Measurements from ENCODE around the gene IGFBP2.
"Not testable (repeated sequence)": the region's sequence is repeated elsewhere in the genome, so short reads cannot be mapped to it uniquely, and the experiment has no call there.

Gene IGFBP2, protein sequence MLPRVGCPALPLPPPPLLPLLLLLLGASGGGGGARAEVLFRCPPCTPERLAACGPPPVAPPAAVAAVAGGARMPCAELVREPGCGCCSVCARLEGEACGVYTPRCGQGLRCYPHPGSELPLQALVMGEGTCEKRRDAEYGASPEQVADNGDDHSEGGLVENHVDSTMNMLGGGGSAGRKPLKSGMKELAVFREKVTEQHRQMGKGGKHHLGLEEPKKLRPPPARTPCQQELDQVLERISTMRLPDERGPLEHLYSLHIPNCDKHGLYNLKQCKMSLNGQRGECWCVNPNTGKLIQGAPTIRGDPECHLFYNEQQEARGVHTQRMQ

DNA sequence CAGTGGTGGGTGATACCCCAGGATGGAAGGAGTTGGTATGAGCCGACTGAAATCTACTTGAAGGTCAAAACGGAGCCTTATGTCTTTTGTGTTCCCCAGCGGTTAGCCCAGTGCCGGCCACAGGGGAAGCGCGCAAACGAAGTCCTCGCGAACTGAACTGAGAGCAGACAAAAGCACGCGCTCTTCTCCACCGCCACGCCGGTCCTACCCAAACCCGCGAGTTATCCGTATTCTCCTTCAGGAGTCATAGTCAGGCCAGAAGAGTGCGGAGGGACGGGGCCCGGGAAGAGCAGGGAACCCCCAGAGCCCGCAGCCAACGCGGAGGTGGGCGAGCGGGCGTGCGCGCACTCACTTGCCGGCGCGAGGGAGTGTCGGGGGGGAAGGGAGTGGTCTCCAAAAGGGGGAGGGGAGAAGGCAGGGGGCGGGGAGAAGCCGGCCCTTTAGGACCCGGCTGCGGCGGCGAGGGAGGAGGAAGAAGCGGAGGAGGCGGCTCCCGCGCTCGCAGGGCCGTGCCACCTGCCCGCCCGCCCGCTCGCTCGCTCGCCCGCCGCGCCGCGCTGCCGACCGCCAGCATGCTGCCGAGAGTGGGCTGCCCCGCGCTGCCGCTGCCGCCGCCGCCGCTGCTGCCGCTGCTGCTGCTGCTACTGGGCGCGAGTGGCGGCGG, at the start of gene IGFBP2:
Gene IGFBP2 (plus strand): TSS at position 469 of the 664 bp plus-strand sequence. CDS start 104 bp downstream, at position 573.
- no peak for DNase-seq

DNA sequence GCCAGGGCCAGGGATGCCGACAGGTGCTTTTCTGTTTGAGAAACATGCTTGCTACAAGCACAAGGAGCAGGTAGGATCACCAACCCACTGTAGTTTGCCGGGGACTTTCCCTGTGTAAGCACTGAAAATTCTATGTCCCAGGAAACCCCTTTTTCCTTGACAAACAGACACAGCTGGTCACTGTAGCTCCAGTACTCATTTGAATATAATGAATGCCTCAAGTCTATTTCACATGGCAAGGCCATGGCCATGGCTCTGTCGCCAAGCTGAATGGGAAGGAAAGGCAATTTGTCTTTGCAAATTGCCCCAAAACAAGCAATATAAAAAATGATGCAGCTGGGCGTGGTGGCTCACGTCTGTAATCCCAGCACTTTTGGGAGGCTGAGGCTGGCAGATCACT, 49.6 kb upstream of the IGFBP2 start:
- DNase-seq, result no peak

DNA sequence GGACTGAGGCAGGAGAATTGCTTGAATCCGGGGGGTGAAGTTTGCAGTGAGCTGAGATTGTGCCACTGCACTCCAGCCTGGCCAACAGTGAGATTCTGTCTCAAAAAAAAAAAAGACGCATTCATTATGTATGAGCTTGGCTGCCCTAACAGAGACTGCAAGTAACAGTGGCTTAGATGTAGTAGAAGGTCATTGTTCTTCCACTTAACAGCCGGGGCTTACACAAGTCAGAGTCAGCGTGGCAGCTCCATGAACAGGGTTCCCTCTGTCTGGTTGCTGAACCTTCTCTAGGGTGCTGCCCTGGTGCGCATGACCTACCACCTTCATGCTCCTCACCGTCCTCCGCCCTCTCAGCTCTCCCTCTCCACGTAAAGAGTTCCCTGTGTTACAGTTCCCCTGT, 49.1 kb upstream of the IGFBP2 start:
- no peak for DNase-seq

DNA sequence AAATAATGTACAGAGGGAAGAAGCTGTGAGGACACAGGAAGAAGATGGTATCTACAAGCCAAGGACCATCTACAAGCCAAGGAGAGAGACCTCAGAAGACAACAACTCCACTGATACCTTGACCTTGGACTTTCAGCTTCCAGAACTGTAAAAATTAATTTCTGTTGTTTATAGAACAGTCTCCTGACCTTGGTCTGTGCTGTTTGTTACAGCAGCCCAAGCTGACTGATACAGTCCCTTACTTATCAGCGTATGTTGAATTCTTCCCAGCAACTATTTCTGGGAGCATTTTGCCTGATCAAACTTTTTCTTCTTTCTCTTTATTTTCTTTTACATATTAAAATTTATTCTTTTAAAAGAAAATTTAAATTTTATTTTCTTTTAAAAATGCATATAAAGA, 47.8 kb upstream of the IGFBP2 start:
- DNase-seq, result no peak

DNA sequence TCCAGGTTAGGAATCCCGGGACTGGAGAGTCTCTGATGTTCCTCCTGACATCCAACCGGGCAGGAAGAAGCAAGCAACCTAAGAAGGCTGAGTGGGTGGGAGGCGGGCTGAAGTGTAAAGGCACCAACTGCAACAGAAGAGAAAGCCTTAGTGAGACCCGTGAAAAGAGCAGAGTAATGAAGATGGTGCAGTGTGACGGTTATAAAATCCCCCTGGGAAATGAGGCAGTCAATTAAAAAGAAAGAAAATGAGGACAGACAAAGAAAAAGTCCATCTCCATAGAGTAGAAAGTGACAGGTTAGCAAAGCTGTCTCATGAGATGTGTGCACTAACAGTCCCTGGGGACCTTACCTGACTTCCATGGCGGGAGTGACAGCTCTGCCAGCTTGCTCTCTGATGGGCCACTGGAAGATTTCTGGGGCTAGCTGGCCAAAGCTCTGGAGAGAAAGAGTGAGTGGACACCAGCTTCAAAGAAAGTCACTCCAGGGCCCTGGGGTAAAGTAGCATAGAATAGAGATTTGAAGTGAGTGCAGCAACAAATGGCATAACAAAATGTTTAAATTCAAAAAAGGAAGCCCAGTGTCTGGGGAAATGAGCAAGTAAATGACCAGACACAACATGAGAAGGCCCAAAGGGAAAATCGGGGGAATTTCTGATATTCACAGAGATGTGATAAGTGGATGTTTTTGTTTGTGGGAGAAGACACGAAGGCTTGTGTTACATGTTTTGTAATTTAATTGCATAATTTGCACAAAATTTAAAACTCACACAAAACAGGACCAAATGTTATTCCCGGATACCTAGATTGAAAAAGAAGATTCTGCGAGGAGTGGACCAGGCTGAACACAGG, 44.1 kb upstream of the IGFBP2 start:
- DNase-seq, result no peak

DNA sequence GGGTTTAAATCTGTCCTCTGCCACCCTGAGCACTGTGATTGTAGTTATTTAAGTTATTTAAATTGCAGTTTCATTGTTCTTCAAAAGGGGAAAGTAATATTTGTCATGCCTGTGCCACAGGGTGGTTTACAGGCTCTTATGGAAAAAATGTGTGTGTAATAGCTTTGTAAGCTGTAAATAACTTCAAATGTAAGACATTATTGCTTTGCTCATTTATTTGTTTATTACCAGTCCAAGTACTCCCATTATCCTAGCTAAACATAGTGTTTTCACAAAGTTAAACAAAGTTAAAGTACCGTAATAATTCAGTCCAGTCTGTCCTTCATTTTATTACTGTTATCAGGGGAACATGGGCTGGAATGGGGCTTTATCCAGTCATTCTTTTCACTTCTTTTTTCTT, 43.4 kb upstream of the IGFBP2 start:
- no peak for DNase-seq

DNA sequence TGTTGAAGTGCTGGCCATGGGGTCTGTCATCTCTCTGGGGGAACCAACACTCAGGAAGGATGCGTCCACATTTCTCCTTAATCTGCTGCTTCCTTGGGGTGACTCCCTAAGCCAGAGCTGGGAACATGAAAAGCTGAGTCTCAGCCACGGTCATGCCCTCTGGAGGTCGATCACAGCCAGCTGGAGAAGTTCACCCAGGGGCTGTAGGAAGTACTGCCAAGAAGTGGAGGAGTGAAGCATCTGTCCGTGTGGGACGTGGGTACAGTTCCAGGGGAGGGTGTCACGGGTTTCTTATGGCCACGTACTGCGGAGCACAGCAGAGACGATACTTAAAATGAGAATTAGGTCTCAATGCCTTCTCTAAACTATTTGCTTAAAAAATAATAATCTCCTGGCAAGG, 42.4 kb upstream of the IGFBP2 start:
- DNase-seq, result no peak

DNA sequence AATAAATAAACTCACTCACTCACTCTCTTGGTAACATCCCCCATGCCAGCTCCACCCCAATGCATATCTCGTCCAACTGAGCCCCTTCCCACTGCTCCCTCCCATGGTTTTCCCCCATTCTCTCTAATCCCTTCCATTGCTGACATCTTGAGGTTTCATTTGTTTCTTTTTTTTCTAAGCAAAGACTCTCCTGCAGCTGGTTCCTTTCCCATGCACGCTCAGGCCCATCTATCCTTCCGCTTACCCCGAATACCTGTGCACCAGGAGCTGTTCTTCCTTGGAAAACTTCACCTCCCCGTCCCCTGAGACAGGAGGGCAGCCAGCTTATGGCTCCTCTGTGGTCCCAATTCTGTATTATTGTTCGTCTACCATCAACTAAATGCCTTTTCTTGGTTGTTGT, 41.7 kb upstream of the IGFBP2 start:
- no peak for DNase-seq

DNA sequence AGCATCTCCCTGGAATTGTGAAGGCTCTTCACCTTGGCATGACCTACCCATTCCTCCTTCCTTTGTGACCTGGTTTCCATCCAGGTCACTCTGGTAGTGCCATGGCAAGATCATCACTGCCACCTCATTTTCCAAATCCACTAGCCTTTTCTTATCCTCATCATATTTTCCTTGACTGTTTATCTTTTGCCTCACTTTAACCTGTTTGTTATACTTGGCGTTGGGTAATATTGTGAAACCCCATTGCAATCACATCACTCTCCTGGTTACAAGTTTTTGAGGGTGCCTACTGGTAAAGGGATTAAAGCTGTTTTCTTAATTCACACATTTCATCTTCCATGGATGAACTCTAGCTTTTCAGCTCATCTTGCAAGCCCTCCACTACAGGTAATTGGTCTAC, 39.1 kb upstream of the IGFBP2 start:
- no peak for DNase-seq

DNA sequence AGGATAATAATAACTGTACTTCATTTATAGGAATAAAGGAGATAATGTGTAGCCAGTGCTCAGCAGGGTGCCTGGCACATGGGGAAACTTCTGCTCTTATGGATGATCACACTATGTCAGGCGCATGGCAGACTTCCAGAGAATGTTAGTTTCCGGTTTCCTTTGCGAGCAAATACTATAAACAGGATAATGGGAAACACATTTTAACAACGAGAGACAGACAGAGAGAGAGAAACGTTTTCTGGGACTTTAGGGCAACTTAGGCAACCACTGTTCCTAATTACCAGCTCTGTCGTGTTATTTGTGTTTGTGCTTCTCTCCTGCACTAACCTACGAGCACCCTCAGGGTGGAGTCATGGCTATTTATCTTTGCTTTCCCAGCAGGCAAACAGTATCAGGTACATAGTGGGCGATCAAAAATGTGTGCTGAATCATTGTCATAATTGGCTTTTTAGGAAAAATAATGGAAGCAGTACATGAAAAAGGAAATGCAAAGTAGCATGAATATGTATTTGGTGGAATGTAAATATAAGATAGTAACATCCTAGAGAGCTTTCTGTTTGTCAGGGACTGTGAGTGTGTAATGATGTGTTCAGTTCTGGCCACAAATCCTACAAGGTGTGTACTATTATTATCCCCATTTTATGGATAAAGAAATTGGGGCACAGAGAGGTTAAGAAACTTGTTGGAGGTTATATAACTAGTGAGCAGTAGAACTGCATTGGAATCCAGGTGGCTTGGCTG, 36.8 kb upstream of the IGFBP2 start:
- DNase-seq, result no peak

DNA sequence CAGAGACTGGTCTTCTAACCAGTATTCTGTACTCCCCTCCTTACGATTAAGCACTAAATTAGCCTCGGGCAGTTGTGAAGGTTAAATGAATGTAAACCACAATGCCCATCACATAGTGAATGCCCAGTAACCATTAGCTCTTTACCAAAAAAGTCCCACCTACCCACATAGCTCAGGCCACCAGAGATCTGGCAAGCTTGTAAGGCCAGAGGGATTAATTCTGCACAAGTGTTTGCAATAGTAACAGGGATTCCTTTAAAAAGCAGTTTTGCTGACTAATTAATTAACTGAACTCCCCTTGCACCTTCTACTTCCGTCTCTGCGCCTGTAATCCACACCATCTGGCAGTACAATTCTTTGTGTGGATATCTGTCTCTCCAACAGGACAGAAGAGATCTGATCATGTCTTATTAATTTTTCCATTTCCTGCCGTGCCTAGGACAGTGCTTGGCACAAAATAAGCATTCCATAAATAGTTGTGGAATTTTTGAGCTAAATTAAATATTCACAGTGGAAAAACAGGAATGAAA, 36.2 kb upstream of the IGFBP2 start:
- DNase-seq, result no peak

DNA sequence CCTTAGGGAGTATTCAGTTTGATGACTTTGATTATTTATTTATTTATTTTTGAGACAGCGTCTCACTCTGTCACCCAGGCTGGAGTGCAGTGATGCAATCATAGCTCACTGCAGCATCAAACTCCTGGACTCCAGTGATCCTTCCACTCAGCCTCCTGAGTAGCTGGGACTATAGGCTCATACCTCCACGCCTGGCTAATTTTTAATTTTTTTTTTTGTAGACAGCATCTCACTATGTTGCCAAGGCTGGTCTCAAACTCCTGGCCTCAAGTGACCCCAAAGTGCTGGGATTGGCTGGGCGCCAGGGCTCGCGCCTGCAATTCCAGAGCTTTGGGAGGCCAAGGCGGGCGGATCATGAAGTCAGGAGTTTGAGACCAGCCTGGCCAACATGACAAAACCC, 35.4 kb upstream of the IGFBP2 start:
- DNase-seq, result not testable (repeated sequence)

DNA sequence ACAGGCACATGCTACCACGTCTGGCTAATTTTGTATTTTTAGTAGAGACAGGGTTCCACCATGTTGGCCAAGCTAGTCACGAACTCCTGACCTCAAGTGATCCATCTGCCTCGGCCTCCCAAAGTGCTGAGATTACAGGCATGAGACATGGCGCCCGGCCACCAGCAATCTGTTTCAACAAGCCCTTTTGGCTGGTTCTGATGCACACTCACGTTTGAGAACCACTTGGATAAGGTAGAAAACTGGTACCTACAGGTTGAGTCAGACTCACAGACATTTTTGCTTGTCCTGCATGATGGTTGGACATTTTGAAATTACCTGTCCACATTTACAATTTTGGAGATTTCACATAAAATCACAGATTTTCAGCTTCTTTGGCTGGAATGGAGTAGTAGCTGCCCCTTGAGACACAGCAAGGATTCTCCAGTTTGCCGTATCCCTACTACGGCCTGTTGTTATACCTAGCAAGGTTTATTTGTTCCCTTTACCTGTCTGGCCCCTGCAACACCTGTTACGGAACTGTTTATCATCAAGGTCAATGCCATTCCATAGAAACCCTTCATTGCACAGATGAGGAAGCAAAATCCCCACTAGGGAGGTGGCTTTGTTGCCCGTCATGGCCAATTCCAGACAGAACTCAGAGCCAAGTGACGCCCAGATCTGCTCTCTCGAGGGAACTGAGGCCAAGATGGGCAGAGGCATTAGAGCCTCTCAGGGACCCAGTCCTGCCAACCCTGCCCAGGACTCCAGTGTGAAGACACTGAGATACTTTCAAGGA, 31.4 kb upstream of the IGFBP2 start:
- no peak for DNase-seq

DNA sequence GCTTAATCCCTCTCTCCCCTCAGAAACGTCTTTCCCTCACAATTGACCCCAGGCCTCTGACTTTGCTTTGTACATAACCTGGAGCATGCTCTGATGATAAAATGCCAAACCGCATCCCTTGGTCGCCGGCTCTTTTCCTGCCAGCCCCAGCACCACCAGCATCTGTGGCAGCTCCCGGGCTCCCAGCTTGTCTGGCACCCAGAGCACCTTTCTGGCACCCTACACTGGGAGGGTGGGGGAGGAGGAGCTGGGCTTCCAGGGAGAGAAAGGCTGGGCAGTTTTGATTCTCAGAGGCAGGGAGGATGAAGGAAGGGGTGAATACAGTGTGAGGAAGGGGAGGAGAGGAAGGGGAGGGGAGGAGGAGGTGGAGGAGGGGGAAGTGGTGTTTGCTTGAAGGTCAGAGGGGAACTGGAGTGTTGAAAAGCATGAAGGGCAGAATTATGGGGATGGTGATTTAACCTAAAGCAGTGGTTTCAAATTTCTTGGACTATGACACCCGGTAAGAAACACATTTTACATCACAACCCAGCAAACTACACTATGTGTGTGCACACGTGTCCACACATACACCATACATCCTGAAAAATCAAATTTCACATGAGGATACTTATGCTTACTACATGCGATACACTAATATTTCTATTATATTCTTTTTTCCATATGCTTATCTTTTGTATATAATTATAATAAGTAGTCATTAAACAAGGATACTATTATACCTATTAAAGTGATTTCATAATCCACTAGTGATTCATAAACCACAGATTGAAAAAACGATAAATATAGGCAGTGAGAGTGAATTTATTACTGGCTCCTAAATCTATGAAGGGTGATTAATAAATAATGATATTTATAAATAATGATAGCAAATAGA, 30.0 kb upstream of the IGFBP2 start:
- no peak for DNase-seq

DNA sequence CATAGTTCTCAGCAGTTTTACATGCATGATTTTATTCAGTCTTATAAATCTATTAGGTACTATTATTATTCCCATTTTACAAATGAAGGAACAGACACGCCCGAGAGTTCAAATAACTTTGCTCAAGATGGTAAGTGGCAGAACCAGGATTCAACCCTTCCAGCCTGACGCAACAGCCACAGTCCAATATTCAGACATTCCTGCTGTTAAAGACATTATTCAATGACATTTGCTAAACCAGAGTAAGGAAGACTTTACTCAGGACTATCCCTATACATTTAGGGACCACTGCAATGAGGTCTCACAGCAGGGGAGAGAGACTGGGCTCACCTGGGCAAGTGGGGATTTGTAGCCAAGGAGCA, 29.4 kb upstream of the IGFBP2 start:
- no peak for DNase-seq

DNA sequence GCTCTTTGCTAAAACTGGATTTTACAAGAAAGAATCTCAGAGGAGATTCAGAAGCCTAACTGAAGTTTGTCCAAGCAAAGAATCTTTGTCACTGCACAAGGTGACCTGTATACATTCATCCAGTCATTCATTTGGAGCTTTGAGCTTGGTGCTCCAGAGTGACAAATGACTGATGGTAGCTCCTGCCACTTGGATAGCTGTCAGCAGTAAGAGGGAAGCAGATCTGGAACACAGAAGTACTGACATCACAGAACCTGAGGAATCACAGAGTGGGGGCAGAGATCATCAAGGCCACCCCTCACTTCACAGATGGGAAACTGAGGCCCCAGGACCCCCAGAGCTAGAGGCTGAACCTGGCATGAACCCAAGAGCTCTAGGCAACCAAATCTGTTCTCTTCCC, 28.8 kb upstream of the IGFBP2 start:
- DNase-seq, result no peak

DNA sequence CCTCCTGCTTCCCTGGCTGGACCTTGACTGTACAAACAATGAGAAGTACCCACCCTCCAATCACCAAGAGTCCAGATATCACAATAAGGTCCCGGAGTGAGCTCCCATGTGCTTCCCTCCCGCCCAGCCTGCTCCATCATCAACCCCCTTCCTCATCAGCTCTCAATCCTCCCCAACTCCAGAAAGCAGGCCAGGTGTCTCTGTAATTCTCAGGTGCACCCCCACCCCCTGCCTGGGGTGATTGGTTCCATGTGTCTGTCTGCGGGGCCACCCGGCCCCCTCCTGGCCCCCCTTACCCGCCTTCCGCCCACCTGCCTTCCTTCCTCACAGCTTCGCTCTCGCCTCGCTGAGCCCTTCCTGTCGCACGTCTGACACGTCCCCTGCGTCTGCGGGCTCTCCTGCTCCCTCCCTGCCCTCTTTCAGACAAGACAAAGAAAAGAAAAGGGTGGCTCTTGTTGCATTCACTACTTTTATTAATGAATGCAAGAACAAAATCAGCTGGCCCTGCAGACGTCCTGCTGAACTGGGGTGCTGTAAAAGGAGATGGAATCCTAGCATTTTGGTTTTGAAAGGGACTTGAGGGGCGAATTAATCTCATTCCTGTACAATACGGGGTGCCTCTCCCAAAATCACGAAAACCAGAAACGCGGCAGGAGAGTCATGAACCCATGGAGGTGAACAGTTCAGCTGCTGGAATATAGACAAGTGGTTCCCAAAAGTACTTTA, 26.5 kb upstream of the IGFBP2 start:
- DNase-seq, result peak; percentile 22

DNA sequence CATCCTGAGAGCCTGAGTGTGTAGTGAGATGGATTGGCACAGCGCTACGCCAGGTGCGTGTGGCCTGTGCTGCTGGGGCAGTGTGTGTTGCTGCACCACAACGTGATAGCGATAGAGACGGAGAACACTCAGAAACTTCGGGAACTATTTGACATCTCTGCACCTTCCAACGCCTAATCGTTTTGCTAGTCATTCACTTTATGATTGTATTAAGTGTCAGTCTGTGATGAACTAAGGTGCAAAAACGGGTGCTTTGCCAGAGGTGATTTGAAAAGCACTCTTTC, 26.0 kb upstream of the IGFBP2 start:
- DNase-seq, result no peak

DNA sequence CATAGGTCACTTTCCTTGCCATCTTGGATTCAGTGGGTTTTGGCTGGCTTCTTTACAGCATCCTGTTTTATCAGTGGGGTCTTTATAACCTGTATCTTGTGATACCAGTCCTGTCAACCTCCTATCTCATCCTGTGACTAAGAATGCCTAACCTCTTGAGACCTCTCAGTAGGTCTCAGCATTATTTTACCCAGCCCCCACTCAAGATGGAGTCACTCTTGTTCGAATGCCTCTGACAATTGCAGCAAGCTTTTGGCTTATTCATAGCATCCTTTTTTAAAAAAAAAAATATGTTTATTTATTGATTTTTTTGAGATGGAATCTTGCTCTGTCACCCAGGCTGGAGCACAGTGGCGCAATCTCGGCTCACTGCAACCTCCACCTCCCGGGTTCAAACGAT, 24.7 kb upstream of the IGFBP2 start:
- no peak for DNase-seq

DNA sequence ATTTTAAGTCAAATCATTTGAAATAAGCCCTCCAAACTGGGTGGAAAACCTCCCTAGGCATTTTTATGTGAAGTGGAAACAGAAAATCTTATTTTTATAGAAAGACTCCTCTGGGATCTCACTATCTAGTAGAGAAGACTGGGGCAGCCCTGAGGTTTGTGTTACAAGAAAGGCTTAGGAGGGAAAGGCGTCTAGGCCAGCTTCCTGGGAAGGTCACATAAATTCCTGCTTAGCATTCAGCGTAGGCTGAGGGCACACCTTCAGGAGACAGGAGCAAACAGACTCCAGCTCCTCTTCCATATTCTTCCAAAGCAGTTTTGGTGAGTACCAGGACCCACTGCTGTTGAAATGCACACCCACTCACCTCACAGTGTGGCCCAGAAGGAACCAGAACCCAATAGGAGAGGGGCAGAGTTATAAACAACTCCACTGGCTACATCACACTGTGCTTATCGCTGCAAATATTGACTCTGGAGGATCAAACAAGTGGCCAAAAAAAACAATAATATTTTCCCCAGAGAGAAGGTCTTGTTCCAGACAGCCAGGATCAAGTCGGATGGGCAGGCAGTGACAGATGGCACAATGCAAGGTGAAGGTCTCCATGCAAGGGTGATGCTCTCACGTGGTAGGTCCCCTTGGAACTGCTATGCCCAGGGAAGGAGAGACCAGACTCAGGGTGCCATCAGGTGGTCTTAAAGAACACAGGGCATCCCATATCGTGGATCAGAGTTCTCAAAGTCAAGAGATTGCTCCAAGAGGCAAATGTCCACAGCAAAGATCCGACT, 17.7 kb upstream of the IGFBP2 start:
- DNase-seq, result no peak
